ENCODE data around the gene ANKRD13C. TPM values are rescaled to one million over a fixed set of nuclear protein-coding genes. Genes with fewer than 3 reads are reported as not detected.
A peak's percentile ranks its signal among the peaks of the same experiment; 100 is the strongest.

Gene ANKRD13C
- total RNA-seq: 10 to 100 TPM; 30.3 to 33.0 TPM
- 10 to 100 TPM in 2 of 3 donors, 1 to 10 TPM in 1; 9.2 to 14.9 (median 10.5) TPM for polyA plus RNA-seq
- 61.0 to 80.0 (median 70.7) reads per million in 6 experiments for total RNA-seq

DNA sequence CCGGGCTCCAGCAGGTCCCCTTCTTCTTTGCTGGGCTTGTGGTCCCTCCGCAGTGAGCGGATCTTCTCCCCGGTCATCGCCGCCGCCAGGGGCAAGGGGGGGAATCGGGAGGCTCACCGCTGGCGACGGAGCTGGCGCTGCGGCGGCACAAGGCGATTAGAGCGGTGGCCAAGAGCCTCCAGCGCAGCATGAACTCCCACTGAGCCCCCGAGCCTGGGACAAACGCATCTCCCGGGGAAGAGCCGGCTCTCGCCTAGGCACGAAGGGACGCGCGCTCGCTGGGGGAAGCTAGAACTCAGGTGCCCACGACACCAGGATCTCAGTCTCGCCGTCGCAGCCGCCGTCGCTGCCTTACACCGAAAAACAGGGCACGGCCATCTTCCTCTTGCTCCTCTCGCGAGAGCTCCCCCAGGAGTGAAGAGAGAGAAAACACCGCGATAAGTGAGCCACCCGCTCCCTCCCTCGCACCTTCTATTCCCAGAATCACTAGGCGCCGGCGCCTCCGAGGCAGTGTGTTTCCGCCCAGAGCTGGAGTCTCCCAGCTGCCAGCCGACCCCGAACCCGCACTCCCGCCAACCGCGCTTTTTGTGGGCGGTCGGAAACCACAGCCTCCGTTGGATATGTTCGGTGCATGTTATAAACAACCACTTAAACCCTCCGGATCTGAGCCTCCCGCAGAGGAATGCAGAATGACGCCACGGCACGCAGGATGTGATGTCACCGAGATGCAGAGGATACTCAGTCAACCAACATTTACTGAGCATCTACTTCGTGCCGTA, at the start of gene ANKRD13C:
ANKRD13C (minus strand) TSS at position 391 of the 779 bp plus-strand sequence; CDS start at position 77, 314 bp downstream.
- no peaks in the 10 kb centered on the region for H3K27me3 Mint-ChIP-seq
- H3K9me3 Mint-ChIP-seq: peaks cover 0 to 3% (median 0%) of the 10 kb centered on the region in 9 donors
- H3K36me3 Mint-ChIP-seq: peaks cover 4 to 12% (median 6%) of the 10 kb centered on the region in 3 donors
- H3K4me3 Mint-ChIP-seq: peak within 1 kb of the TSS; percentile 91 to 99 (median 98)
- H3K27ac Mint-ChIP-seq: peak within 1 kb of the TSS; percentile 94 to 100 (median 99)
- ATAC-seq (peak; percentile 86 to 91), DNase-seq (peak; percentile 75 to 98 (median 92))
- POLR2A ChIA-PET: interaction anchor here (0.6 to 5.0 kb wide), 9 partner anchors 9 to 724 kb away, joined by 3 to 69 read pairs (median 4); partner anchors contain the start of genes CTH, LRRC40 and SRSF11
- H3K4me1 Mint-ChIP-seq: peaks cover 19 to 53% (median 41%) of the 10 kb centered on the region in 4 donors

GRCh38 chr1:70403759-70404158, 49.2 kb upstream of the ANKRD13C start:
- Mint-ChIP-seq H3K36me3 (no peaks in the 10 kb centered on the region), H3K9me3 (no peaks in the 10 kb centered on the region), H3K4me3 (no peak overlapping the region), H3K4me1 (no peaks in the 10 kb centered on the region), H3K27ac (no peak overlapping the region), H3K27me3 (peaks cover 9 to 28% (median 12%) of the 10 kb centered on the region in 5 donors)
- DNase-seq (no peak), ATAC-seq (no peak)
- POLR2A ChIA-PET: no interaction called here

- ATAC-seq: no peak
- Mint-ChIP-seq H3K9me3 (no peaks in the 10 kb centered on the region), H3K4me3 (no peak overlapping the region), H3K4me1 (no peaks in the 10 kb centered on the region), H3K27ac (no peak overlapping the region), H3K36me3 (no peaks in the 10 kb centered on the region), H3K27me3 (peaks cover 9 to 32% (median 12%) of the 10 kb centered on the region in 5 donors)
- POLR2A ChIA-PET: no interaction called here
- no peak for DNase-seq
These were observed 47.5 kb upstream of the ANKRD13C start for GRCh38 chr1:70401974-70402373.

DNA sequence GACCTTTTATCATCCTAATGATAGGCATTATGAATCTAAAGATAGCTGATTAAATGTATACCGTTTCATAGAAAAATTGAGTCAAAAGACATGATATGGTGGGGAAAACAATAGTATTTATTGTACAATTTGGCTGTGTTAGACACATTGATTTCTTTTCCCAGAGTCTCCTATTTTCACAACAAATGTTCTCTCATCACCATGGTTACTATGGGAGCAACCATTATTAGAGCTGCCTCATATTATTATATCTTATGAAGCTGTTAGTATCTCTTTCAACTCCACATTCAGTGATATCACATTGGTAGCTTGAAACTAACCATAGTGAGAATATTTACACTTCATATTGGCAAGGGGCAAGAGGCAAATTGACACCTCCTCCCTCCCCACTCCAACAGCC, 45.8 kb upstream of the ANKRD13C start:
- Mint-ChIP-seq H3K27ac (no peak overlapping the region), H3K36me3 (no peaks in the 10 kb centered on the region), H3K4me1 (no peaks in the 10 kb centered on the region), H3K9me3 (no peaks in the 10 kb centered on the region), H3K4me3 (no peak overlapping the region), H3K27me3 (peaks cover 10 to 27% (median 12%) of the 10 kb centered on the region in 5 donors)
- POLR2A ChIA-PET: no interaction called here
- ATAC-seq (no peak), DNase-seq (no peak)

GRCh38 chr1:70397013-70397412, 42.5 kb upstream of the ANKRD13C start:
- DNase-seq (no peak), ATAC-seq (no peak)
- H3K4me3 Mint-ChIP-seq: no peak overlapping the region
- POLR2A ChIA-PET: no interaction called here
- no peaks in the 10 kb centered on the region for H3K9me3 Mint-ChIP-seq
- peaks cover 0 to 19% (median 10%) of the 10 kb centered on the region in 5 donors for H3K27me3 Mint-ChIP-seq
- H3K36me3 Mint-ChIP-seq: no peaks in the 10 kb centered on the region
- H3K27ac Mint-ChIP-seq: no peak overlapping the region
- H3K4me1 Mint-ChIP-seq: no peaks in the 10 kb centered on the region

- POLR2A ChIA-PET: no interaction called here
- DNase-seq (no peak), ATAC-seq (no peak)
- Mint-ChIP-seq H3K27me3 (peaks cover 0 to 19% (median 10%) of the 10 kb centered on the region in 5 donors), H3K9me3 (no peaks in the 10 kb centered on the region), H3K36me3 (no peaks in the 10 kb centered on the region), H3K4me1 (no peaks in the 10 kb centered on the region), H3K4me3 (no peak overlapping the region), H3K27ac (no peak overlapping the region)
These were observed 42.1 kb upstream of the ANKRD13C start for GRCh38 chr1:70396607-70397006.

DNA sequence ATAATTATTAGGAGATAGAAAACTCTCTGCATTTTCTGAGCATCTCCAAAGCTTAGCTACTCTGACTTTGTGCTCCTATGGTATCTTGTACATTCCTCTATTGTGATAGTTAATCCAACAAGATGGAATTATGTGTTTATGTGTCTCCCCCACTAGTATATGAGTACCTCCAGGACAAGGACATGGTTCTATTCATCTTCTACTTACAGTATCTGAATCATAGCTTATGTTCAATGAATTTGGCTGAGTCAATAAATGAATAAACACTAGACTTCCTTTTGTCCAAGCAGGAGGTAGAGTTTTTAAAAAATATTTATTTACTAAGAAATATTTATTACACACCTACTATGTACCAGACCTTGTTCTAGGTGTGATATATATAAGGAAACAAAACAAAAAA, 38.1 kb upstream of the ANKRD13C start:
- H3K9me3 Mint-ChIP-seq: no peaks in the 10 kb centered on the region
- H3K27me3 Mint-ChIP-seq: peaks cover 8 to 17% (median 15%) of the 10 kb centered on the region in 5 donors
- H3K4me1 Mint-ChIP-seq: peaks cover 0 to 2% (median 0%) of the 10 kb centered on the region in 4 donors
- no peak overlapping the region for H3K4me3 Mint-ChIP-seq
- POLR2A ChIA-PET: no interaction called here
- DNase-seq (no peak), ATAC-seq (no peak)
- no peaks in the 10 kb centered on the region for H3K36me3 Mint-ChIP-seq
- H3K27ac Mint-ChIP-seq: no peak overlapping the region

DNA sequence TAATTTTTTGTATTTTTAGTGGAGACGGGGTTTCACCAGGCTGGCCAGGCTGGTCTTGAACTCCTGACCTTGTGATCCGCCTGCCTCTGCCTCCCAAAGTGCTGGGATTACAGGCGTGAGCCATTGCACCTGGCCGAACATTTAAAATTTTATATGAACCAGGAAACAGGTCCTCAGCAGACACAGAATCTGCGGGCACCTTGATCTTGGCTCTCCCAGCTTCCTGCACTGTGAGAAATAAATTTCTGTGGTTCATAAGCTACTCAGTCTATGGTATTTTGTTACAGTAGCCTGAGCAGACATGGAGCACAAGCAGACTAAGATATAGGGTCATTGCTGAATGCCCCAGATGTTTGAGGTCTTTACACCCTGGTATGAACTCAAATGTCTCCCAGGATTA, 33.0 kb upstream of the ANKRD13C start:
- POLR2A ChIA-PET: no interaction called here
- no peaks in the 10 kb centered on the region for H3K9me3 Mint-ChIP-seq
- ATAC-seq: no peak
- H3K36me3 Mint-ChIP-seq: no peaks in the 10 kb centered on the region
- DNase-seq: no peak
- no peak overlapping the region for H3K4me3 Mint-ChIP-seq
- H3K27ac Mint-ChIP-seq: no peak overlapping the region
- H3K27me3 Mint-ChIP-seq: peaks cover 4 to 19% (median 9%) of the 10 kb centered on the region in 5 donors
- H3K4me1 Mint-ChIP-seq: peaks cover 0 to 2% (median 0%) of the 10 kb centered on the region in 4 donors

DNA sequence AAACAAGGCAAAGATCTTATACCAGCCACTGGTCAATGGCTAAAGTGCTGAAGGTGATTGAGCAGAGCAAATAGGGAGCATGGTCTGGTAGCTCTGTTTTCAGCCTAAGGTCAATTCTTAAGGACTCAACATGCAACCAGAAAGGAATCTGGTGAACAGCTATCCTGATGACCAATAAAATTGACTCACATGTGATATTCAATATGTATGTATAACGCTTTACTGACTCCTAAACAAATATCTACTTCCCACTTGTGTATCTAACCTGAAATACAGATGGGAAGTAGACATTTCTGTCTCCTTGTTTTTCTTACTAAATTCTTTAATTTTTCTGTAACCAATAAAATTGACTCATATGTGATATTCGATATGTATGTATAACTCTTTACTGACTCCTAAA, 31.6 kb upstream of the ANKRD13C start:
- Mint-ChIP-seq H3K4me3 (no peak overlapping the region), H3K27me3 (peaks cover 4 to 19% (median 9%) of the 10 kb centered on the region in 5 donors)
- ATAC-seq: no peak

GRCh38 chr1:70385477-70385876, 31.0 kb upstream of the ANKRD13C start:
- Mint-ChIP-seq H3K27ac (no peak overlapping the region), H3K9me3 (no peaks in the 10 kb centered on the region), H3K4me3 (no peak overlapping the region), H3K4me1 (peaks cover 0 to 2% (median 0%) of the 10 kb centered on the region in 4 donors), H3K36me3 (no peaks in the 10 kb centered on the region), H3K27me3 (peaks cover 4 to 19% (median 9%) of the 10 kb centered on the region in 5 donors)
- POLR2A ChIA-PET: no interaction called here
- ATAC-seq (no peak), DNase-seq (no peak)

More for the DNA sequence above, 31.6 kb upstream of the ANKRD13C start:
- no peak overlapping the region for H3K27ac Mint-ChIP-seq
- DNase-seq: no peak
- no peaks in the 10 kb centered on the region for H3K36me3 Mint-ChIP-seq
- no peaks in the 10 kb centered on the region for H3K9me3 Mint-ChIP-seq
- POLR2A ChIA-PET: no interaction called here
- H3K4me1 Mint-ChIP-seq: peaks cover 0 to 2% (median 0%) of the 10 kb centered on the region in 4 donors

- ATAC-seq (no peak), DNase-seq (no peak)
- peaks cover 3 to 19% (median 8%) of the 10 kb centered on the region in 5 donors for H3K27me3 Mint-ChIP-seq
- H3K4me3 Mint-ChIP-seq: no peak overlapping the region
- peaks cover 0 to 2% (median 0%) of the 10 kb centered on the region in 4 donors for H3K4me1 Mint-ChIP-seq
- no peak overlapping the region for H3K27ac Mint-ChIP-seq
- POLR2A ChIA-PET: no interaction called here
- H3K36me3 Mint-ChIP-seq: no peaks in the 10 kb centered on the region
- H3K9me3 Mint-ChIP-seq: no peaks in the 10 kb centered on the region
These were observed 30.0 kb upstream of the ANKRD13C start for GRCh38 chr1:70384542-70384941.

- POLR2A ChIA-PET: no interaction called here
- Mint-ChIP-seq H3K27me3 (peaks cover 0 to 14% (median 0%) of the 10 kb centered on the region in 5 donors), H3K36me3 (no peaks in the 10 kb centered on the region), H3K9me3 (no peaks in the 10 kb centered on the region), H3K4me1 (no peaks in the 10 kb centered on the region), H3K4me3 (no peak overlapping the region), H3K27ac (no peak overlapping the region)
- no peak for ATAC-seq
- no peak for DNase-seq
These were observed 29.0 kb upstream of the ANKRD13C start for GRCh38 chr1:70383483-70383882.

DNA sequence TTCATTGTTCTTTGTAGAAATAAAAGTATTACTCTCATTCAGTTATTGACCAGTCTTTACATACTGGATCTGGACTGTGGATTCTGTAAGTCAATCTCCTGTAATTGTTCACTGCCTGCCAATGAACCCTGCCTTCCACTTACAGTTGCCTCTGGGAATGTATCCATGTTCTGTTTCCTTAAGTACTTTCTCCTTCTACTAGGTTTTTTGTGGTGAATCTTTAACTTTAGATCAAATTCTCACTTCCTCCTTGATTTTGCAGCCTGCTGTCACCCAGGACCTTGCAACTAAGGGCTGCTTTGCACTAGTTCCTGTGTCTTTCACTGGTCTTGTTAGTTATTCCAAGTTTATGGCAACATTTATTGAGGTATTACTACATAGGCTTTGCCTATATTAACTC, 28.2 kb upstream of the ANKRD13C start:
- H3K27ac Mint-ChIP-seq: no peak overlapping the region
- DNase-seq: no peak
- H3K4me3 Mint-ChIP-seq: no peak overlapping the region
- H3K4me1 Mint-ChIP-seq: no peaks in the 10 kb centered on the region
- H3K27me3 Mint-ChIP-seq: peaks cover 0 to 9% (median 0%) of the 10 kb centered on the region in 5 donors
- POLR2A ChIA-PET: no interaction called here
- H3K36me3 Mint-ChIP-seq: no peaks in the 10 kb centered on the region
- ATAC-seq: no peak
- H3K9me3 Mint-ChIP-seq: no peaks in the 10 kb centered on the region
